Measurements from ENCODE around the gene DNAJA2.

The DNAJA2 gene

GRCh38 chr16:46924402-46924801 is 49.1 kb downstream of the DNAJA2 start:
- no peak for TF ChIP-seq CTCF (conservative IDR thresholded peaks at IDR 0.05; ENCODE audit: low read depth)
- ChIA-PET CTCF (no interaction called here), POLR2A (ENCODE audit: low non-redundant PET) (no interaction called here)
- no peak overlapping the region for H3K27ac ChIP-seq
- DNase-seq (ENCODE audit: low spot score): no peak

GRCh38 chr16:46923513-46924295 is 49.8 kb downstream of the DNAJA2 start:
- CTCF ChIA-PET: interaction anchor here (0.9 to 1.6 kb wide), 2 partner anchors 70 to 1234 kb away, joined by 3 to 5 read pairs; no protein-coding TSS in a partner anchor
- POLR2A ChIA-PET (ENCODE audit: low non-redundant PET): no interaction called here
- no peak overlapping the region for H3K27ac ChIP-seq
- no peak for DNase-seq (ENCODE audit: low spot score)
- TF ChIP-seq CTCF (conservative IDR thresholded peaks at IDR 0.05; ENCODE audit: low read depth): no peak

- no peak overlapping the region for H3K27ac ChIP-seq
- no peak for TF ChIP-seq CTCF (conservative IDR thresholded peaks at IDR 0.05; ENCODE audit: low read depth)
- ChIA-PET CTCF (interaction anchor here (0.9 to 1.6 kb wide), 2 partner anchors 68 to 1236 kb away, joined by 3 to 5 read pairs; no protein-coding TSS in a partner anchor), POLR2A (ENCODE audit: low non-redundant PET) (no interaction called here)
- DNase-seq (ENCODE audit: low spot score): no peak
These were observed 51.2 kb downstream of the DNAJA2 start for GRCh38 chr16:46922239-46922638.

- CTCF ChIA-PET: interaction anchor here (2.7 kb wide), 1 partner anchor 9 kb away, joined by 16 read pairs; no protein-coding TSS in a partner anchor
- DNase-seq (ENCODE audit: low spot score): no peak
- 0 out of 2 replicates have a peak overlapping the region, but pooled peaks have one; percentile 19 for H3K27ac ChIP-seq
- POLR2A ChIA-PET (ENCODE audit: low non-redundant PET): no interaction called here
- no peak for TF ChIP-seq CTCF (conservative IDR thresholded peaks at IDR 0.05; ENCODE audit: low read depth)
These were observed 52.9 kb downstream of the DNAJA2 start for GRCh38 chr16:46920402-46921068.

GRCh38 chr16:46918905-46919792 is 54.3 kb downstream of the DNAJA2 start:
- POLR2A ChIA-PET (ENCODE audit: low non-redundant PET): no interaction called here
- DNase-seq (ENCODE audit: low spot score): no peak
- no peak for TF ChIP-seq CTCF (conservative IDR thresholded peaks at IDR 0.05; ENCODE audit: low read depth)
- peak overlapping the region; percentile 19 for H3K27ac ChIP-seq
- CTCF ChIA-PET: interaction anchor here (0.6 to 2.7 kb wide), 2 partner anchors 10 to 290 kb away, joined by 3 to 16 read pairs; no protein-coding TSS in a partner anchor

- peak overlapping the region; percentile 19; the same call in 1 of the 2 replicates for H3K27ac ChIP-seq
- POLR2A ChIA-PET (ENCODE audit: low non-redundant PET): no interaction called here
- TF ChIP-seq CTCF (conservative IDR thresholded peaks at IDR 0.05; ENCODE audit: low read depth): no peak
- DNase-seq (ENCODE audit: low spot score): no peak
- CTCF ChIA-PET: interaction anchor here (0.6 to 0.7 kb wide), 2 partner anchors 289 to 357 kb away, joined by 3 read pairs; no protein-coding TSS in a partner anchor
These were observed 55.1 kb downstream of the DNAJA2 start for GRCh38 chr16:46918400-46918799.
